AG04450 (cell line): ENCODE measurements around the gene COTL1. TPM values are rescaled to one million over a fixed set of nuclear protein-coding genes. Genes with fewer than 3 reads are reported as not detected.

Source experiments
- CTCF ChIA-PET: fragments of 300-600, 350-600 bp; formaldehyde crosslinking; extraction: SDS; loops from one replicate; lab custom pipeline; 2022; ENCODE audit warnings: antibody characterized with exemption, inconsistent platforms; lab: Charles Lee
- POLR2A ChIA-PET: fragments of 350-600 bp; formaldehyde crosslinking; extraction: SDS; loops from one replicate; lab custom pipeline; 2021; ENCODE audit warnings: antibody characterized with exemption, inconsistent platforms; lab: Yijun Ruan, JAX
- DNase-seq: peaks from one replicate; pipeline ENCODE4 v3.0.0-alpha.2; 2011; ENCODE audit warnings: low read depth, low spot score
- H3K27ac ChIP-seq: one replicate; pipeline ENCODE4 v1.5.1; 2012; ENCODE audit warnings: low read depth, low read length, control low read depth
- H3K27me3 ChIP-seq: one replicate; pipeline ENCODE4 v1.6.0; 2012; ENCODE audit warnings: low read length; ENCODE audit not compliant: control insufficient read depth, insufficient read depth
- H3K4me3 ChIP-seq: 2 replicates; pipeline ENCODE4 v1.5.1; 2011; ENCODE audit warnings: mild to moderate bottlenecking, low read depth, low read length, control low read depth
- H3K9me3 ChIP-seq: 2 replicates; pipeline ENCODE4 v1.5.1; 2012; ENCODE audit warnings: low read length; ENCODE audit not compliant: control insufficient read depth, insufficient read depth
- CTCF ChIP-seq: IDR thresholded peaks from 2 replicates; pipeline ENCODE4 v1.5.1; 2011; ENCODE audit warnings: low read depth, low read length, control low read depth, inconsistent platforms
- polyA plus RNA-seq: library from polyadenylated mRNA; depleted of rRNA; stranded (reverse); fragments of >200 nt; gene quantifications from 2 replicates; pipeline ENCODE4 v1.2.3, GENCODE V29; 2011

The COTL1 gene
- polyA plus RNA-seq, 1 experiment, result 153 TPM

GRCh38 chr16:84650062-84650991 lies 32.4 kb upstream of the COTL1 start:
- TF ChIP-seq CTCF, result no peak
- ChIA-PET CTCF (interaction anchor here (0.6 to 1.3 kb wide), 2 partner anchors 22 to 76 kb away, joined by 3 to 5 read pairs; no protein-coding TSS in a partner anchor), POLR2A (interaction anchor here (0.6 kb wide), 1 partner anchor 21 kb away, joined by 3 read pairs; no protein-coding TSS in a partner anchor)
- H3K4me3 ChIP-seq, result peak overlapping the region; percentile 5; the same call in 1 of the 2 replicates
- H3K27me3 ChIP-seq, result no peaks in the 10 kb centered on the region
- H3K9me3 ChIP-seq, result no peaks in the 10 kb centered on the region; the same call in 1 of the 2 replicates
- DNase-seq, result peak; percentile 23
- H3K27ac ChIP-seq, result peak overlapping the region; percentile 22

- no peak for DNase-seq
- ChIA-PET CTCF (interaction anchor here (1.3 kb wide), 1 partner anchor 76 kb away, joined by 4 read pairs; no protein-coding TSS in a partner anchor), POLR2A (no interaction called here)
- no peaks in the 10 kb centered on the region for H3K27me3 ChIP-seq
- H3K4me3 ChIP-seq, result peak overlapping the region; percentile 74
- no peak overlapping the region for H3K27ac ChIP-seq
- no peak for TF ChIP-seq CTCF
- no peaks in the 10 kb centered on the region; the same call in 1 of the 2 replicates for H3K9me3 ChIP-seq
These were observed 31.6 kb upstream of the COTL1 start for GRCh38 chr16:84649511-84649861.

GRCh38 chr16:84648595-84649510 lies 31.0 kb upstream of the COTL1 start:
- peak overlapping the region; percentile 74 for H3K4me3 ChIP-seq
- no peak for TF ChIP-seq CTCF
- no peaks in the 10 kb centered on the region for H3K27me3 ChIP-seq
- H3K9me3 ChIP-seq, result no peaks in the 10 kb centered on the region; the same call in 1 of the 2 replicates
- no peak for DNase-seq
- H3K27ac ChIP-seq, result peak overlapping the region; percentile 31
- ChIA-PET CTCF (interaction anchor here (1.3 to 1.4 kb wide), 2 partner anchors 23 to 76 kb away, joined by 4 read pairs; no protein-coding TSS in a partner anchor), POLR2A (interaction anchor here (0.9 kb wide), 1 partner anchor 11 kb away, joined by 3 read pairs; no protein-coding TSS in a partner anchor)

GRCh38 chr16:84647828-84648594 lies 30.1 kb upstream of the COTL1 start, which contains the start of gene KLHL36:
Gene KLHL36 (plus strand): TSS chr16:84648511. CDS start chr16:84650868, 2,357 bp downstream.
- ChIA-PET CTCF (interaction anchor here (1.1 to 1.5 kb wide), 4 partner anchors 24 to 91 kb away, joined by 3 to 4 read pairs (median 4); no protein-coding TSS in a partner anchor), POLR2A (interaction anchor here (0.9 kb wide), 1 partner anchor 10 kb away, joined by 3 read pairs; no protein-coding TSS in a partner anchor)
- no peak for TF ChIP-seq CTCF
- peak within 1 kb of the TSS; percentile 74 for H3K4me3 ChIP-seq
- H3K9me3 ChIP-seq, result no peaks in the 10 kb centered on the region; the same call in 1 of the 2 replicates
- no peak for DNase-seq
- peak within 1 kb of the TSS; percentile 31 for H3K27ac ChIP-seq
- H3K27me3 ChIP-seq, result no peaks in the 10 kb centered on the region
